ENCODE measurements around the gene FARS2. TPM values are rescaled to one million over a fixed set of nuclear protein-coding genes. Genes with fewer than 3 reads are reported as not detected.
"Not testable (repeated sequence)": the region's sequence is repeated elsewhere in the genome, so short reads cannot be mapped to it uniquely, and the experiment has no call there.

FARS2 gene
- total RNA-seq, 2 experiments from 2014 or later, result 22.0 to 23.8 TPM

DNA sequence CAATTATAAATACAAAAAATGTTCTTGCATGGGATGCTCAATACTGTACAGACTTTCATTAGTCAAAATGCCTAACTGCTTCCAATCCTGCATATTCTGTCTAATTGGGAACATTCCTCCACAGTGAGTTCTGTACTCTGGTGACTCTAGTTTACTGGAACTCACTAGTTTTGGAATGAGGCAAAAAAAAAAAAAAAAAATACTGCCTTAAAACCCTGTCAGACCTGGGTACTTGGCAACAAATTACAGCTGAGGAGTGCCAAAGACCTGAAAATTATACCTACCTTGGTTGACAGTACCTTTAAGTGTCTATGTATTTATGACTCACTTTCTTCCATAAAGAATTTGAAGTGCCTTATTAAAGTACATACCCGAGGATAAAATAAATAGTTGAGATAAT is 276.7 kb downstream of the FARS2 start:
- ChIA-PET CTCF (no interaction called here), POLR2A (no interaction called here)

- ChIA-PET POLR2A (no interaction called here), CTCF (interaction anchor here (0.6 kb wide), 1 partner anchor 1063 kb away, joined by 3 read pairs; no protein-coding TSS in a partner anchor)
Measured at GRCh38 chr6:5540370-5540769, 279.1 kb downstream of the FARS2 start.

DNA sequence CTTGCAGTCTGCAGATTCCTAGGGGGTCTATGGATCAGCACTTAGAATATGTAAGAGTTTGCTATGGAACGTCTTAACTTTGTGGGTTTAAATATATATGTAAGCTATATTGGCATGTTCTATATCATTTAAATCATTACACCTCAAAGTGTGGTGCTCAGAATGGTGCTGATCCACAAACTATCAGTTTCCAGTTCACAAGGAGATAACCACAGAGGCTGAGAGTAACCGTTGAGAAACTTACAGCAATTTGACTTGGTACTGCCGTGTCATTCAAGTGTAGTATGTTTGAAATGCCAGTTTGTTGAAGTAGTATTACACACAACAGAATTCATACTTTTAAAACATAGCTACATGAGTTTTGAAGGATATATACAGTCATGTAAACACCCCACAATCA is 279.7 kb downstream of the FARS2 start:
- ChIA-PET CTCF (no interaction called here), POLR2A (no interaction called here)

- ChIA-PET POLR2A (no interaction called here), CTCF (no interaction called here)
Measured at GRCh38 chr6:5541751-5542432, 280.6 kb downstream of the FARS2 start.

GRCh38 chr6:5547556-5547955 is 286.2 kb downstream of the FARS2 start:
- ChIA-PET CTCF (no interaction called here), POLR2A (no interaction called here)

DNA sequence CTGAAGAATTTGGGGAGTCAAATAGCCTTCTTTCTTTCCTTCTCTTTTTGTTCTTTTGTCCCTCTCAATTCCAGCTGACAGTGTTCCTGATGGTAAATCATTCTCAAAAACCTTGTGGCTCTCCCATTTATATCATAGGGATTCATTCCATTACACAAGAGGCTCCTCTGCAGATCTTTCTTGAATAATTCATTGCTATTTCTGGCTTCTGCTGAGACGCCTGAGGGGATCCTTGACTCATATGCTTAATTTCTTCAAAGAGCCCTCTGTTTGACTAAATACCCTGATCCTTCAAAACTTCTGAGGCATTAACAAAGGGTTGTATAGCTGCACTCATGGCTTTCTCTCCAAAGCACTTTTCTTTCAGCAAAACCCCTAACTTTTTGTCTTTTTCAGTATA is 289.3 kb downstream of the FARS2 start:
- CTCF ChIA-PET, result no interaction called here
- POLR2A ChIA-PET, result no interaction called here

GRCh38 chr6:5552243-5552642 is 290.9 kb downstream of the FARS2 start:
- POLR2A ChIA-PET, result no interaction called here
- CTCF ChIA-PET, result no interaction called here

DNA sequence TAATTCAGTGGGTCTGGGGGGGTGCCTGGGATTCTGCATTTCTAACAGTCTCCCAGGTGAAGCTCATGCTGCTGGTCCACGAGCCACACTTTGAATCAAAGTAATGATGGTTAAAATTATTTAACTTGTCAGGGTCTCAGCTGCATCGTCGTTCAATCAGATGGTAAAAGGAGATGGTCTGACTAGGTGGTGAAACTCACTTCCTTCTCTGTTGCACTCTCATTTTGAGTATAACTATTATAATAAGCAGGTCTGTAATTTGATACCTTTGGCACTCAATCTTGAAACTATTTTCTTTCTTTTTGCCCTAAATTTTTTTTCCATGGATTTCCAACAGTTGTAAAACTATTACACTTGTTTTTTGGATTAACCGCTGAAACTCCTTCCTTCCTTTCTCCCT is 292.5 kb downstream of the FARS2 start:
- POLR2A ChIA-PET, result no interaction called here
- CTCF ChIA-PET, result no interaction called here

DNA sequence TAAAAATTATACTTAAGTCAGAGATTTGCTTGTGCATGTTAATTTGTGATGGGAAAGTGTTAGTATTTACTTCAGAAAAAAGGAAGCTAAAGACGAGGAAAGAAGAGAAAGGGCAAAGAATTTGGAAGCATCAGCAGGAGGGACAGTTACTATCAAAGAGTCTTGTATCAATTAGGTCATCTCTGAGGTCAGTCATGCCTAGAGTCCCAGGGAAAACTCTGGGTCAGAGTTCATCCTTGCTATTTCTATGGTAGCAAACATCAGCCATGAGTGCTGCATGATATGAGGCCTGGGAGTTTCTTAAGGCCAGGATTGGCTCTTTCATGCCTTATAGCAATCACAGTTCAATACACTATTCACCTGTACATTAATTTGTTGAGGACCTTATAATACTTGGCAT is 292.9 kb downstream of the FARS2 start:
- CTCF ChIA-PET, result no interaction called here
- POLR2A ChIA-PET, result no interaction called here

GRCh38 chr6:5556011-5556410 is 294.7 kb downstream of the FARS2 start:
- CTCF ChIA-PET, result no interaction called here
- POLR2A ChIA-PET, result no interaction called here

GRCh38 chr6:5557506-5557905 is 296.2 kb downstream of the FARS2 start:
- ChIA-PET POLR2A (no interaction called here), CTCF (no interaction called here)

GRCh38 chr6:5559651-5560050 is 298.3 kb downstream of the FARS2 start:
- POLR2A ChIA-PET, result no interaction called here
- CTCF ChIA-PET, result no interaction called here

GRCh38 chr6:5562277-5562676 is 301.0 kb downstream of the FARS2 start:
- ChIA-PET POLR2A (no interaction called here), CTCF (no interaction called here)

DNA sequence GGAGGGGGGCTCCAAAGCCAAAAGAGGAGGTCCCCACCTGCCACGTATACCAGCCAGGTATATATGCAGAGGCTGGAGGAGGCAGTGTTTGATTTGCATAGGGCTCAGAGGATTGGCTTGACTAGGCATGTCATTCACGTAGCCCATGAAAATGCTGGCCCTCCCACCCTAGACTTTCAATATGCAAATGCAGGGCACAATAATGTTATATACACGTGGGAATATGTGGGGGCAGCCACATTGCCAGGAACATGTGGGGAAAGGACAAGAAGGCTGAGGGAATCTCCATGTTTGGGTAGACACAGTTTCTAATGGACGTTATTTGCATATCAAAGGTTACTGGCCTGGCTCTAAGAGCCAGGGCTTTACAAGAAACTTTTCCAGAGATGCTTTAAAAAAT is 301.8 kb downstream of the FARS2 start:
- ChIA-PET CTCF (no interaction called here), POLR2A (no interaction called here)

DNA sequence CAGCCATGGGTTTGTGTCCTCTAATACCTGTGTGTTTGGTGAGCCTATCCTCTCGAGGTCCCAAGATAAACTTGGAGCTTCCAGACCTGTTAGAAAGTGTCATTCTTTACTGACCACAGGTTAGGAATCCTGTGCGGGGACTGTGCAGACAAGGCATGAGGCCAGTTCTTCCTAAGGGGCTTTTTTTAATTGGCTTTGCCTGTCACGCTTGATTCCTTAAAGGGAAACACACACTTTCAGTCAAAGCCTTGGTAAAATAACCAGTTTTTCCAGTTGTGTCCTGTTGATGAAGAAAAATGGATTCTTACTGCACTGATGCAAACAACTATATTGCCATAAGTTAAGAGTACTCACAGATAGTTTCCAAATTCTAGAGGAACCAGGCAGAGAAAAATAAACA is 303.4 kb downstream of the FARS2 start:
- POLR2A ChIA-PET, CTCF ChIA-PET: not testable (repeated sequence)

GRCh38 chr6:5565971-5566370 is 304.7 kb downstream of the FARS2 start:
- ChIA-PET POLR2A (no interaction called here), CTCF (no interaction called here)

DNA sequence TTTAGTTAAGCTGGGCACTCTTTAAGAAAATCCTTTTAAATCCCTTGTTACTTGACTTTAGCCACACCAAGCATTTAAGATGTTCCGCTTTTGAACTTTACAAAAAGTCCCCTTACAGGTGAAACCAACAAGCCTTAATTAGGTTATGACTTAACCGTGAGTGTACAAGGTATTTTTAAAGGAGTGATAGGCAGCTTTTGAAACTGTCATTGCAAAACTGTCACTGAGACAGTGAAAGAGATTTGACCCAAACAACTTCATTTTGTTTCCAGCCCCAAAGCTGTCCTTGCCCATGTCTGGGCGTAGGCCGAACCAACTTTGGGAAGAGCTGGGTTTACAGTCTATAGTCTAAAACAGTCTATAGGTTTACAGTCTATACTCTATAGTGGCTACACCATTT is 305.4 kb downstream of the FARS2 start:
- ChIA-PET CTCF (no interaction called here), POLR2A (no interaction called here)

- POLR2A ChIA-PET, result no interaction called here
- CTCF ChIA-PET, result no interaction called here
Measured at GRCh38 chr6:5567352-5567751, 306.0 kb downstream of the FARS2 start.

DNA sequence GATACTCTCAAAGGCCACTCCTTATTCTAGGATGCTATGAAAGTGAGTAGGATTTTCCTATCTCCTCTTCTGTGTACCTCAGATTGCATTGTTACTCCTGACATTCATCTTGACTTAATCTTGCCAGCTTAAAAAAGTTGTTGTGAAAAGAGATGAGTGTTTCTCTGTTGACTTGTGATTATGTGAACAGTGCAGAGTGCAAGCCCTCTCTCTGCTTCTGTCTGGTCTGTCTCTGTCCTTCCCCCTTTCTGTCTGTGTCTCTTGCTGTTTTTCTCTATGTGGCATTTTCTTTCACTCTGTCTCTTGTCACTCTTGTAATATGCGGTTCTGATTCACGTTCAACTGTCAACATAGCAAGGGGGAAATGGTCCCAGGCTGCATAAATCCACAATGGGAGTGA is 306.6 kb downstream of the FARS2 start:
- CTCF ChIA-PET, result no interaction called here

GRCh38 chr6:5569491-5569890 is 308.2 kb downstream of the FARS2 start:
- ChIA-PET CTCF (interaction anchor here (1.0 kb wide), 1 partner anchor 8 kb away, joined by 3 read pairs; no protein-coding TSS in a partner anchor), POLR2A (no interaction called here)

More for the DNA sequence above, 306.6 kb downstream of the FARS2 start:
- POLR2A ChIA-PET, result no interaction called here

- ChIA-PET CTCF (no interaction called here), POLR2A (no interaction called here)
Measured at GRCh38 chr6:5570641-5571040, 309.3 kb downstream of the FARS2 start.

- POLR2A ChIA-PET, result no interaction called here
- CTCF ChIA-PET, result no interaction called here
Measured at GRCh38 chr6:5580736-5581581, 319.6 kb downstream of the FARS2 start.
